AG04449 (cell line): ENCODE measurements around the gene MAJIN.
A peak's percentile ranks its signal among the peaks of the same experiment; 100 is the strongest.

Source experiments
- CTCF ChIA-PET: fragments of 350-600 bp; formaldehyde crosslinking; extraction: SDS; loops from one replicate; lab custom pipeline; 2021; ENCODE audit warnings: antibody characterized with exemption; lab: Yijun Ruan, JAX
- POLR2A ChIA-PET: fragments of 400-600, 350-600 bp; formaldehyde crosslinking; extraction: SDS; loops from one replicate; lab custom pipeline; 2020; ENCODE audit warnings: antibody characterized with exemption, inconsistent platforms; lab: Yijun Ruan, JAX
- DNase-seq: peaks from one replicate; pipeline ENCODE4 v3.0.0-alpha.2; 2010; ENCODE audit warnings: low read depth, low spot score
- H3K4me3 ChIP-seq: 2 replicates; pipeline ENCODE4 v1.5.1; 2011; ENCODE audit warnings: low read depth, mild to moderate bottlenecking, control low read depth, low read length
- CTCF ChIP-seq: IDR thresholded peaks from one replicate; pipeline ENCODE4 v1.5.1; 2011; ENCODE audit warnings: mild to moderate bottlenecking, moderate library complexity, low read length, control low read depth, inconsistent platforms; ENCODE audit not compliant: insufficient read depth; ENCODE audit errors: missing control alignments

MAJIN gene

GRCh38 chr11:64971421-64972233 is at the start of gene MAJIN:
MAJIN (minus strand) TSS chr11:64972108; CDS start chr11:64959405, 12,703 bp downstream.
- H3K4me3 ChIP-seq = peak within 1 kb of the TSS; percentile 46
- CTCF ChIA-PET = no interaction called here
- no peak for TF ChIP-seq CTCF
- DNase-seq = no peak
- POLR2A ChIA-PET = no interaction called here

GRCh38 chr11:65021509-65021908 is 49.6 kb upstream of the MAJIN start:
- CTCF ChIA-PET = interaction anchor here (1.7 kb wide), 1 partner anchor 8 kb away, joined by 13 read pairs; the partner anchor contains the start of gene ARL2

GRCh38 chr11:65021003-65021402 is 49.1 kb upstream of the MAJIN start:
- no peak overlapping the region for H3K4me3 ChIP-seq
- ChIA-PET CTCF (no interaction called here), POLR2A (no interaction called here)
- no peak for TF ChIP-seq CTCF
- no peak for DNase-seq

More at GRCh38 chr11:65021509-65021908, 49.6 kb upstream of the MAJIN start:
- no peak for TF ChIP-seq CTCF
- POLR2A ChIA-PET = interaction anchor here (0.7 kb wide), 1 partner anchor 37 kb away, joined by 3 read pairs; no protein-coding TSS in a partner anchor
- H3K4me3 ChIP-seq = no peak overlapping the region
- DNase-seq = no peak

GRCh38 chr11:65019824-65020223 is 47.9 kb upstream of the MAJIN start:
- TF ChIP-seq CTCF = no peak
- POLR2A ChIA-PET = no interaction called here
- DNase-seq = no peak
- H3K4me3 ChIP-seq = no peak overlapping the region
- CTCF ChIA-PET = no interaction called here

- DNase-seq = no peak
- no peak overlapping the region for H3K4me3 ChIP-seq
- no peak for TF ChIP-seq CTCF
- POLR2A ChIA-PET = interaction anchor here (0.7 kb wide), 1 partner anchor 24 kb away, joined by 3 read pairs; no protein-coding TSS in a partner anchor
- CTCF ChIA-PET = interaction anchor here (0.9 to 9.4 kb wide), 2 partner anchors 11 kb away, joined by 3 to 140 read pairs; partner anchors contain the start of gene SNX15
These were observed 46.0 kb upstream of the MAJIN start for GRCh38 chr11:65017937-65018336.

GRCh38 chr11:65016705-65017104 is 44.8 kb upstream of the MAJIN start:
- POLR2A ChIA-PET = no interaction called here
- TF ChIP-seq CTCF = no peak
- no peak overlapping the region for H3K4me3 ChIP-seq
- DNase-seq = no peak
- CTCF ChIA-PET = interaction anchor here (6.4 to 9.4 kb wide), 2 partner anchors 12 to 169 kb away, joined by 104 to 140 read pairs; partner anchors contain the start of genes CDC42BPG and SNX15
